HL-60 (cell line): ENCODE results near the gene SLC25A29.

Experiments
- CTCF ChIP-seq: IDR thresholded peaks from one replicate; pipeline ENCODE4 v1.5.1; 2011; ENCODE audit warnings: low read length, control low read depth, inconsistent platforms; ENCODE audit not compliant: insufficient read depth
- POLR2AphosphoS5 ChIP-seq: IDR thresholded peaks from 2 replicates; pipeline ENCODE4 v1.6.1; 2012; ENCODE audit warnings: low read depth
- REST ChIP-seq: IDR thresholded peaks from 2 replicates; pipeline ENCODE4 v1.6.1; 2012; ENCODE audit warnings: low read depth; ENCODE audit not compliant: insufficient replicate concordance

- TF ChIP-seq CTCF (no peak), REST (no peak), POLR2AphosphoS5 (no peak)
Observed at GRCh38 chr14:100322138-100322957, 16.1 kb upstream of the SLC25A29 start.
